Breast epithelium (tissue), 4 donors: ENCODE measurements around the gene SPESP1. TPM values are rescaled to one million over a fixed set of nuclear protein-coding genes. Genes with fewer than 3 reads are reported as not detected.

Experiments used
- DNase-seq, 2 donors: peaks; one replicate each; pipeline ENCODE4 v3.0.0-alpha.2; 2019; ENCODE audit warnings: low spot score in 2 of 2
- H3K27ac ChIP-seq, 2 donors: fragments of 200-600 bp; sonication (generic) in 1 of 2; one replicate each; pipeline ENCODE4 v1.5.1; 2016 to 2019; ENCODE audit warnings: mild to moderate bottlenecking in 1 of 2
- H3K27me3 ChIP-seq, 2 donors: fragments of 200-600 bp; sonication (generic) in 1 of 2; one replicate each; pipeline versions ENCODE4 v1.5.1 to v1.6.0; 2017 to 2019; ENCODE audit warnings: control low read depth in 1 of 2, mild to moderate bottlenecking in 1 of 2
- H3K36me3 ChIP-seq: fragments of 200-600 bp; one replicate; pipeline ENCODE4 v1.5.1; 2019
- H3K4me1 ChIP-seq, 2 donors: fragments of 200-600 bp; sonication (generic); one replicate each; pipeline ENCODE4 v1.5.1; 2016 to 2019; ENCODE audit warnings: control low read depth in 1 of 2
- H3K4me3 ChIP-seq, 3 donors: fragments of 200-600 bp; sonication (generic); 1 replicate in 2 of 3; 2 replicates in 1 of 3; pipeline ENCODE4 v1.5.1; 2016 to 2019; ENCODE audit warnings: mild to moderate bottlenecking in 3 of 3, moderate library complexity in 2 of 3
- H3K9me3 ChIP-seq, 2 donors: fragments of 200-600 bp; sonication (generic) in 1 of 2; one replicate each; pipeline ENCODE4 v1.5.1; 2016 to 2019; ENCODE audit warnings: control low read depth in 1 of 2
- CTCF ChIP-seq, 3 donors: fragments of 450-650 bp; IDR thresholded peaks; one replicate each; pipeline ENCODE4 v1.5.1; 2016 to 2017; ENCODE audit warnings: antibody characterized with exemption in 3 of 3, mild to moderate bottlenecking in 3 of 3, moderate library complexity in 3 of 3
- POLR2A ChIP-seq: fragments of 450-650 bp; IDR thresholded peaks from one replicate; pipeline ENCODE4 v1.6.1; 2016; ENCODE audit warnings: antibody characterized with exemption, mild to moderate bottlenecking, moderate library complexity
- POLR2AphosphoS5 ChIP-seq, 3 donors: sonication (generic); formaldehyde crosslinking; IDR thresholded peaks; one replicate each; pipeline ENCODE4 v1.6.1; 2017; ENCODE audit warnings: antibody characterized with exemption in 3 of 3
- intact Hi-C: fragments of 100-400 bp; cut with DNase I; formaldehyde crosslinking; loops from one replicate; pipeline ENCODE4 v1.15.1; 2023; ENCODE audit warnings: low total_unique reads
- total RNA-seq, 3 donors: library from RNA; depleted of rRNA; stranded (reverse); fragments of >200 nt; gene quantifications; one replicate each; pipeline ENCODE4 v1.1.0, GENCODE V29; 2016

Gene SPESP1
- total RNA-seq, 3 donors from 2014 or later = 5.1 to 7.9 (median 6.1) TPM

DNA sequence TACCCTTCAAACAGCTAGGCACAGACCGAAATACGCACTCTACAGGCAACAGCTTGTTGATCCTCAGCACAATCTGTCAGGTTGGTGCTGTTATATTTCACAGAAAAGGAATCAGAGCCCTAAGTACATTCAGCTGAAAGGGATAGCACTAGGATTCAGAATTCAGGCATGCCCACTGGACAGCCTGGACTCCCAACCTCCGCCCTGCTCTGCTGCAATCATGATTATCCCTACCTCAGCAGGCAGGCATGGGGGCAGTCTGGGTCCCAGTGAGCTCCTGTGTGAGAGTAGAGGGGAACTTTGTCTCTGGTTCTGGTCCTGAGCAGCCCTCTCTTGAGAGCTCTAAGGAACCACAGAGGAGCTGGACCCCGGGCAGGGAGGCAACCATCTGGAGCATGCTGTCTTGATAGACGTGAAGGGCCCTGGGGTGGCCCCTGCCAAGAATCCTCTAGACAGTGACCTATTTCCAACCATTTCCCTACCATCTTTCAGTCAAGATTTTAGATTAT is 60.7 kb downstream of the SPESP1 start:
- H3K27ac ChIP-seq = no peak overlapping the region
- TF ChIP-seq CTCF (IDR thresholded peaks at IDR 0.05) (no peak), POLR2AphosphoS5 (IDR thresholded peaks at IDR 0.05) (no peak), POLR2A (no peak)
- H3K27me3 ChIP-seq = no peaks in the 10 kb centered on the region
- no peaks in the 10 kb centered on the region for H3K4me1 ChIP-seq
- DNase-seq = no peak
- no peaks in the 10 kb centered on the region for H3K9me3 ChIP-seq
- no peaks in the 10 kb centered on the region for H3K36me3 ChIP-seq
- intact Hi-C loops = no loop called here
- H3K4me3 ChIP-seq = no peak overlapping the region

DNA sequence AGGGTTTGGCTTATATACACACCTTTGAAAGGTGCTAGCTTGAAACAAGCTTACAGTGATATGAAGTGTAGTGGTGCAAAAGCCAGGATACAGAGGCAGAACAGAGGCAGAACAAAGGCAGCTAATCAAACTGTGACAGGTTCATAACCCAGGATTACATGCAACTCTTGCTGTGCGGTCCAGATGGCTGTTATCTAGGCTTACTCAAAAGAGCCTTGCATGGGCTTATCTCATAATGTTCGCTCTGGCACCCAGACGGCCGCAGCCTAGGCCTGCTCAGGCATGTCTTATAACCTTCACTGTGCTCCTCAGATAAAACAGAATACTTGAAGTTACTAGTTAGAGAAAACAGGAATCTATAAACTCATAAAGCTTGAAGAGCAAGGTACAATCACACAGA is 61.4 kb downstream of the SPESP1 start:
- Histone ChIP-seq H3K4me1 (no peaks in the 10 kb centered on the region), H3K9me3 (no peaks in the 10 kb centered on the region), H3K27ac (no peak overlapping the region), H3K4me3 (no peak overlapping the region), H3K27me3 (no peaks in the 10 kb centered on the region), H3K36me3 (no peaks in the 10 kb centered on the region)
- intact Hi-C loops = no loop called here
- TF ChIP-seq POLR2AphosphoS5 (IDR thresholded peaks at IDR 0.05) = no peak
- TF ChIP-seq CTCF (IDR thresholded peaks at IDR 0.05) = no peak
- TF ChIP-seq POLR2A = no peak
- DNase-seq = no peak

- no peak for TF ChIP-seq POLR2A
- TF ChIP-seq POLR2AphosphoS5 (IDR thresholded peaks at IDR 0.05) = no peak
- TF ChIP-seq CTCF (IDR thresholded peaks at IDR 0.05) = no peak
- no peak overlapping the region for H3K27ac ChIP-seq
- no peak for DNase-seq
- no peaks in the 10 kb centered on the region for H3K36me3 ChIP-seq
- no peaks in the 10 kb centered on the region for H3K4me1 ChIP-seq
- H3K9me3 ChIP-seq = no peaks in the 10 kb centered on the region
- intact Hi-C loops = no loop called here
- H3K27me3 ChIP-seq = no peaks in the 10 kb centered on the region
- no peak overlapping the region for H3K4me3 ChIP-seq
Observed at GRCh38 chr15:68992696-68993095, 62.4 kb downstream of the SPESP1 start.

DNA sequence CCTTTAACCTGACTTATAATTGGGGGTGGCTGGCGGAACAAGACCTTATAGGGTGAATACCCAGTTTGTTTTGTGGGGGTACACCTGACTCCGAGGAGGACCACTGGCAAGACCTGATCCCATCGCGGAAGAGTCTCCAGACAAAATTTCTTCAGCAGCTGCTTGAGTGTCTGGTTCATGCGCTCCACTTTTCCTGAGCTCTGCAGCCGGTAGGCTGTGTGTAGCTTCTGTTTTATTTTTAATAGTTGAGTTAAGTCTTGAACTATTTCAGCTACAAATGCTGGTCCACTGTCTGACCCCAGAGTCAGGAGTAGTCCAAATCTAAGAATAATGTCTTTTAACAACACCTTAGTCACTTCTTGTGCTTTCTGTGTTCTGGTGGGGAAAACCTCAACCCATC is 63.0 kb downstream of the SPESP1 start:
- Histone ChIP-seq H3K4me3 (no peak overlapping the region), H3K4me1 (no peaks in the 10 kb centered on the region), H3K36me3 (no peaks in the 10 kb centered on the region), H3K9me3 (no peaks in the 10 kb centered on the region), H3K27me3 (no peaks in the 10 kb centered on the region), H3K27ac (no peak overlapping the region)
- no peak for DNase-seq
- intact Hi-C loops = no loop called here
- TF ChIP-seq CTCF (IDR thresholded peaks at IDR 0.05) = no peak
- no peak for TF ChIP-seq POLR2AphosphoS5 (IDR thresholded peaks at IDR 0.05)

GRCh38 chr15:68994149-68994548 is 63.8 kb downstream of the SPESP1 start:
- TF ChIP-seq POLR2A (no peak), POLR2AphosphoS5 (IDR thresholded peaks at IDR 0.05) (no peak), CTCF (IDR thresholded peaks at IDR 0.05) (no peak)

More at GRCh38 chr15:68994149-68994548, 63.8 kb downstream of the SPESP1 start:
- no peaks in the 10 kb centered on the region for H3K27me3 ChIP-seq
- no peaks in the 10 kb centered on the region for H3K36me3 ChIP-seq
- H3K9me3 ChIP-seq = no peaks in the 10 kb centered on the region
- DNase-seq = no peak
- H3K4me1 ChIP-seq = no peaks in the 10 kb centered on the region
- no peak overlapping the region for H3K4me3 ChIP-seq
- intact Hi-C loops = no loop called here
- no peak overlapping the region for H3K27ac ChIP-seq
